ENCODE results near the gene FOXP1.

The FOXP1 gene

DNA sequence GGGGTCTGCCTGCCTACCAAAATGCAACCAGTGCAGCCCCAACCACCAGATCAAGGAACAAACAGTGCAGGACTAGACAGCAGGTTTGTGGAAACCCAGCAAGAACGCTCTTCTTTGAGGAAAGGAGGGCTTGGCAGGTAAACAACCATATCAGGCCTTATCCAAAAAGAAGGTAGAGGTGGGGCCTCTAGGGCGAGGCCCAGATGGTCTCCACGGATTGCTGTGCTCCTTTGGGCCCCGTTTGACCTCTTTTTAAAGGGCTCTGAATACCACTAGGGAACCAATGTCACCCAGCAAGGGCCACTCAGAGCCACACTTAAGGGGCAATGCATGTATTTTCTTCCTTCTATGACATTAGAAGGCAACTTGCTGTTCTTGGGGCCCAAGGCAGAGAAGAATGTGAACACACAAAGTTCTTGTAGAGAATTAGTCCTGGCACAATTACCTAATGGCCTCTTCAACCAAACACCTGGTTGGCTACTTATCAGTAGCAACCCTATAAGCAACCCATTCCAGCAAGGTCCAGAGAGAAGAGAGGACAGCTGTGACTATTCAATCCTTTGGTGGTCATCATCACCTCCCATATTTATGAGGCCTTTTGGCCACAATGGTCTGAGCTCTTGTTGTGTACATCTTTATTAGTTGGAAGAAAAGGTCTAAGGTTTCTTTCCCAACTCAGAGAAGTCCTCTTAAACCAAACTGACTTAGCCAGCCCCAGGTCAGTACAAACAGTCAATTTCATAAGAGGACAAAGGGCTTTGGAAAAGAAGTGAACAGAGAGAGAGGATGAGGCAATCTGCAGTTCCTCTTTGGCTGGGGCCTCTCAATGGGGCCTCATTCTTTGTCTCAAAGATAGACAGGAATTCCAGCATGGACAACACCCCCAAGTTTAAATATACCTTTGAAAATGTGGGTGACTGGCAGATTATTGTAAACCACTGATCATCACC is 36.0 kb downstream of the FOXP1 start:
- no peak overlapping the region for H3K4me3 ChIP-seq (ENCODE audit: low read depth, low read length)
- DNase-seq (ENCODE audit: low read depth), result no peak
- TF ChIP-seq, protein P1, sequence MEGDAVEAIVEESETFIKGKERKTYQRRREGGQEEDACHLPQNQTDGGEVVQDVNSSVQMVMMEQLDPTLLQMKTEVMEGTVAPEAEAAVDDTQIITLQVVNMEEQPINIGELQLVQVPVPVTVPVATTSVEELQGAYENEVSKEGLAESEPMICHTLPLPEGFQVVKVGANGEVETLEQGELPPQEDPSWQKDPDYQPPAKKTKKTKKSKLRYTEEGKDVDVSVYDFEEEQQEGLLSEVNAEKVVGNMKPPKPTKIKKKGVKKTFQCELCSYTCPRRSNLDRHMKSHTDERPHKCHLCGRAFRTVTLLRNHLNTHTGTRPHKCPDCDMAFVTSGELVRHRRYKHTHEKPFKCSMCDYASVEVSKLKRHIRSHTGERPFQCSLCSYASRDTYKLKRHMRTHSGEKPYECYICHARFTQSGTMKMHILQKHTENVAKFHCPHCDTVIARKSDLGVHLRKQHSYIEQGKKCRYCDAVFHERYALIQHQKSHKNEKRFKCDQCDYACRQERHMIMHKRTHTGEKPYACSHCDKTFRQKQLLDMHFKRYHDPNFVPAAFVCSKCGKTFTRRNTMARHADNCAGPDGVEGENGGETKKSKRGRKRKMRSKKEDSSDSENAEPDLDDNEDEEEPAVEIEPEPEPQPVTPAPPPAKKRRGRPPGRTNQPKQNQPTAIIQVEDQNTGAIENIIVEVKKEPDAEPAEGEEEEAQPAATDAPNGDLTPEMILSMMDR (IDR thresholded peaks at IDR 0.05; ENCODE audit: low read depth, low read length, missing control alignments), result no peak

DNA sequence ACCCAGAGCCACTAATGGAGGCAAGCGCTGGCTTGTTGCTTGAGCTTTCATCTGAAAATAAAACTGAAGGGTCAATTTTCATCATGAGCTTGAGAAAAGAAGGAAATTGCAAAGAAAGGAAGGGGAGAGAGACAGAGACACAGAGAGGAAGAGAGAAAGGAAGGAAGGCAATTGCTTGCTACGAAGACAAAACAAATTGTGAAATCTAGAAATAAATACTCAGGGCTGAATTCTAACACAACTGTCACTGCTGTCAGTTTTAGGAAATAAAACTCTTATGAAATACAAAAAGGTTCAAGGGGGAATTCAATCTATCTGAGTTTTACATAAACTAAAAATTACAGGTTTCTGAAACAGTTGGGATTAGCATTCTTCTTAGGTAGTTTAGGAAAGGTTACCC is 36.7 kb downstream of the FOXP1 start:
- TF ChIP-seq, protein P1 (IDR thresholded peaks at IDR 0.05; ENCODE audit: low read depth, low read length, missing control alignments), result no peak
- no peak for DNase-seq (ENCODE audit: low read depth)

DNA sequence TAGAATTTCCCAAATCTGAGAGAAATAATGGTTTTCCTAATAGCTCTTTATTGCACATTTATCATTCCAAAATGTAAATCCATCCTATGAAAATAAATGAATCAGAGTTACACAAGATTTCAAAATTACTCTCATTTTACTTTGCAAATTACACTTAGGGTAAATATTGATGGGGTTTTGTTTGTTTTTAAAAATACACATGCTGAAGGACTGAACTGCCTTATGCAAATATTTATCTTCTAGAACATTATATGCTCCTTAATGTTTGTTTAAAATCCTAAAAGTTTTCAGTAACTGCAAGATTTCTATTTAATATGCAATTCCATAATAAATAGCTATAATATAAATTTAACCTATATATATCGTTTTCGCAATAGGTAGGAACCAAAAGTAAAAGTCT is 38.2 kb downstream of the FOXP1 start:
- TF ChIP-seq, protein P1 (IDR thresholded peaks at IDR 0.05; ENCODE audit: low read depth, low read length, missing control alignments), result no peak
- H3K4me3 ChIP-seq (ENCODE audit: low read depth, low read length), result no peak overlapping the region
- no peak for DNase-seq (ENCODE audit: low read depth)

More for the DNA sequence above, 36.7 kb downstream of the FOXP1 start:
- H3K4me3 ChIP-seq (ENCODE audit: low read depth, low read length), result no peak overlapping the region

DNA sequence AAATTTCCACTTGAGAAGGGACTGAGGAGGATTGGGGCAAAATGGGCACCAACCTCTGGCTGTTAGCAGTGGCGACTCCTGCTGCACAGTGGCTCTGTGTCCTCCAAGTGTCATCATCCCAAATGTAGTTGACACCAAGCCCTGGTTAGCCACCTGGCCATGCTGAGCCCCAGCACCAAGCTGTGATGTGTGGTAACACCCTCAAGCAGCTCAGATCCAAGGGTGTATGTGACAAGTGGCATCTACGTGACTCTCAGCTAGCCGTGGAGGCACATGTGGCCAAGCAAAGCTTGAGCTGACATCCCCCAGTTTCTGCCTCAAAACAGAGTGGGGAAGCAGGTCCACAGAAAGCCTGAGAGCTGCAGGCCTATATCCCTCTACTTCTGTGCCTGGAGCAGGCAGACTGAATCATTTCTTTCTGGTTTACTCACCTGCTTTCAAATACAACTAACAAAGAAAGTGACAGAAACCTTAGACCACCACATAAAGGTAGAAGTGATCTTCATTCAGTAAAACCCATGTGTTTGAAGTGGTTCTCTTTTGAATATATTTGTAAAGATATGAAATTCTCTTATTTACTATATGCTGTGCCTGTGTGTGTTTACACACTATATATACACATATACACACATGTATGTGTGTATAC is 40.0 kb downstream of the FOXP1 start:
- DNase-seq (ENCODE audit: low read depth), result no peak
- TF ChIP-seq, protein P1 (IDR thresholded peaks at IDR 0.05; ENCODE audit: low read depth, low read length, missing control alignments), result no peak
- no peak overlapping the region for H3K4me3 ChIP-seq (ENCODE audit: low read depth, low read length)

DNA sequence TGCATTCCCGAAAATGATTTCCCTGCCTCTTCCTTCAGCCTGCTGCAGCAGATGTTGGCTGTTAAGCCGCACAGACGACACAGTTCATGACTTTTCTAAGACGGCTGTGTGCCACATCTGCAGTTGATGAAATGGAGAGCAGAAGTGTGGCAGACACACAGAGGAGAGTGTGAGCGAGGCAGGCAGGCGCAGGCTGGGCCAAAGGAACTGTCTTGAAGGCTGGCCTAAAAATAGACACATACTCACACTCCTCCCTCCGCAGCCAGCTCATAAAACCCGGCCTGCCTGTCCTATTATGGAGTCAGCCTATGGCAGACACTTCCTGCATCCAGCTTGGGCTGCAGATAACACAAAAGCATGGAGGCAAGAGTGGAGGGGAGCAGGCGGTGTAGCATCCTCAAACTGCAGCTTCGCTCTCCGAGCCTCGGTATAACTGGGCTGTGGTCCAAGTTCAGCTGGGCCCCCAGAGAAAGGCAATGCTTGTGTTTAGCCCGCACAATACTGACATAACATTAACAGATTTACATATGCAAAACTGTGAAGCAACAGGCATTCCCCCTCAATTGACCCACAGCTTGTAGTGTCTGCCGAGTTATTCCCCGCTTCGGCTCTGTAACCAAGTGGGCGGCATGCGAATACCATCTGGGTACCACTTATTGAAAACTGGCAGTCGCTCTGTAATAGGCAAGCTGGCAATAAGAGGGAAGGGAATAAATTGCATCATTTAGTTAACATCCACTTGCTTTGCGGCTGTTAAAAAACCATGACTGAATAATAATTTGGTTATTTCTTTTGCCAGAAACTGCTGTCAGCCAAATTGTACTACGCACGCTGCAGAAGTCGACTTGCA is 40.8 kb downstream of the FOXP1 start:
- no peak overlapping the region for H3K4me3 ChIP-seq (ENCODE audit: low read depth, low read length)

DNA sequence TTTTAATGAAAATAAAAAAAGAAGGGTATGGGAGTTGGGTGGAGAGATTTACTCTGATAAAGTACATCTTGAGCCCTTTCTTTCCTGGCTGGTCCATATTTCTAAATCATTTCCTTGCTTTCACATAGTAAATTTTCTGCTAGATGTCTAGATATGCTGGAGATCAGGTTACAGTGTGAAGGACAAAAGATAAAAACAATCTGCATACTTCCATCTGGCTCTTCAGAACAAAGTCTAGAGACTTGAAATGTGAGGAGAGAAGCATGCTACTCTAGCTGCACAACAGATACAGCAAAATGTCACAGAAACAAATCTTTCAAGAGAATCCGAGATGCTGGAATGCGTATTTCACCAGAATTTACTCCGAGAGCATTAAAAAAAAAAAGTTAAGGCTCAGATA is 42.2 kb downstream of the FOXP1 start:
- no peak overlapping the region for H3K4me3 ChIP-seq (ENCODE audit: low read depth, low read length)
- no peak for DNase-seq (ENCODE audit: low read depth)
- TF ChIP-seq, protein P1 (IDR thresholded peaks at IDR 0.05; ENCODE audit: low read depth, low read length, missing control alignments), result no peak

More for the DNA sequence above, 40.8 kb downstream of the FOXP1 start:
- TF ChIP-seq, protein P1 (IDR thresholded peaks at IDR 0.05; ENCODE audit: low read depth, low read length, missing control alignments), result no peak
- no peak for DNase-seq (ENCODE audit: low read depth)

All from GM12864 (cell line).